GM18499 (cell line): Measurements from ENCODE around the gene CCBE1.
"Not testable (repeated sequence)": the region's sequence is repeated elsewhere in the genome, so short reads cannot be mapped to it uniquely, and the experiment has no call there.

Experiments
- ATAC-seq: cut with Tn5 transposase; IDR thresholded peaks from one replicate; pipeline ENCODE4 v1.9.1; 2021; ENCODE audit warnings: moderate number of reproducible peaks; ENCODE audit not compliant: insufficient read depth, unreplicated experiment

Gene CCBE1

GRCh38 chr18:59686260-59686659 lies 11.0 kb downstream of the CCBE1 start:
- no peak for ATAC-seq

GRCh38 chr18:59685501-59685900 lies 11.7 kb downstream of the CCBE1 start:
- ATAC-seq, result no peak

- no peak for ATAC-seq
Measured at GRCh38 chr18:59684777-59685176, 12.4 kb downstream of the CCBE1 start.

- ATAC-seq, result no peak
Measured at GRCh38 chr18:59681521-59682004, 15.7 kb downstream of the CCBE1 start.

GRCh38 chr18:59681051-59681450 lies 16.2 kb downstream of the CCBE1 start:
- no peak for ATAC-seq

GRCh38 chr18:59675346-59675745 lies 21.9 kb downstream of the CCBE1 start:
- no peak for ATAC-seq

GRCh38 chr18:59674903-59675270 lies 22.3 kb downstream of the CCBE1 start:
- no peak for ATAC-seq

GRCh38 chr18:59674186-59674902 lies 22.9 kb downstream of the CCBE1 start:
- ATAC-seq, result no peak

GRCh38 chr18:59672235-59672711 lies 24.9 kb downstream of the CCBE1 start:
- ATAC-seq, result no peak

- ATAC-seq, result no peak
Measured at GRCh38 chr18:59671551-59671950, 25.7 kb downstream of the CCBE1 start.

- no peak for ATAC-seq
Measured at GRCh38 chr18:59669872-59670657, 27.2 kb downstream of the CCBE1 start.

GRCh38 chr18:59667488-59667887 lies 29.7 kb downstream of the CCBE1 start:
- ATAC-seq, result no peak

- not testable (repeated sequence) for ATAC-seq
Measured at GRCh38 chr18:59666007-59666402, 31.2 kb downstream of the CCBE1 start.

GRCh38 chr18:59665057-59666006 lies 31.9 kb downstream of the CCBE1 start:
- no peak for ATAC-seq

GRCh38 chr18:59664329-59664728 lies 32.9 kb downstream of the CCBE1 start:
- ATAC-seq, result no peak

- ATAC-seq, result no peak
Measured at GRCh38 chr18:59663096-59663495, 34.1 kb downstream of the CCBE1 start.

- no peak for ATAC-seq
Measured at GRCh38 chr18:59661891-59662701, 35.1 kb downstream of the CCBE1 start.

- no peak for ATAC-seq
Measured at GRCh38 chr18:59660786-59661743, 36.2 kb downstream of the CCBE1 start.
